GM21360 (cell line): ENCODE results near the gene MUC15.
A peak's percentile ranks its signal among the peaks of the same experiment; 100 is the strongest.
"Not testable (repeated sequence)": the region's sequence is repeated elsewhere in the genome, so short reads cannot be mapped to it uniquely, and the experiment has no call there.

Experiments used
- ATAC-seq: cut with Tn5 transposase; IDR thresholded peaks from one replicate; pipeline ENCODE4 v1.9.1; 2021; ENCODE audit warnings: mild to moderate bottlenecking, moderate library complexity; ENCODE audit not compliant: unreplicated experiment

MUC15 gene, protein sequence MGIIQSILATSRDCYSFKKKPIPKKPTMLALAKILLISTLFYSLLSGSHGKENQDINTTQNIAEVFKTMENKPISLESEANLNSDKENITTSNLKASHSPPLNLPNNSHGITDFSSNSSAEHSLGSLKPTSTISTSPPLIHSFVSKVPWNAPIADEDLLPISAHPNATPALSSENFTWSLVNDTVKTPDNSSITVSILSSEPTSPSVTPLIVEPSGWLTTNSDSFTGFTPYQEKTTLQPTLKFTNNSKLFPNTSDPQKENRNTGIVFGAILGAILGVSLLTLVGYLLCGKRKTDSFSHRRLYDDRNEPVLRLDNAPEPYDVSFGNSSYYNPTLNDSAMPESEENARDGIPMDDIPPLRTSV

DNA sequence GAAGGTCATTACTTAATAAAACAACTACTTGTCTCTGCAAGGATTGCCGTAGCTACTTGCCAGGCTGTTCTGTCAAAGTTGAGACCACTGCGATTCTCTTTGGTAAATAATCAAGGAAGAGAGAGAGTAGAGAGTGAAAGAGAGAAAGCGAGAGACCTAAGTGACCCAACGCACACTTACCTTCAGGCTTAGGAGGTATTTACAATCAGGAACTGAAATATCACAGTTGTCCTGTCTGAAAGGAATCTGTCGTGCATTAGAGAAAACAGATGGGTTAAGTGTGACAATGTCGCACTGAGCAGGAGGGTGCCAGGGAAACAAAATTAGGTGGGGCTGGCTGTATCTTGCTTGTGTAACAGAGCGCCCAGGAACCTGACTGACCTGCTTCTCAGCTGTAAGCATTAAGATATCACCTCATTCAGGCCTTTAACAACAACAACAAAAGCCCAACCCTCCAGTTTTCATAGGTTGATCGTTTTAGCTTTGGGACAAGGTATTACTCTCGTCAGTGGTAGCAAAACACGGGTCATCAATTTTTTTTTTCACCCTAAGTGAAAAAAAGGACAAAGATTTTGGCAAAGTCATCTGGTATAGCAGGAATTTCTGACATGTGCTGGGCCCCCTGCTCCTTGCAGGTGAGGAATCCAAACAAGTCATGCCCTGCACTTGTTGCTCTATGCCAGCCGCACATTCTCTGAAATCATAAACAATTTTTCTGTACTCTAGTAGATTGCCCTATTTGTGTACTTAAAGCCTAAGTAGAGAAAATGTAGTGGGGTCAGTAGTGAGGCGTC, at the start of gene MUC15:
Gene MUC15, minus strand, starts transcription at position 403 of the 794 bp plus-strand sequence. CDS start 5,169 bp downstream, outside the sequence.
- no peak for ATAC-seq

DNA sequence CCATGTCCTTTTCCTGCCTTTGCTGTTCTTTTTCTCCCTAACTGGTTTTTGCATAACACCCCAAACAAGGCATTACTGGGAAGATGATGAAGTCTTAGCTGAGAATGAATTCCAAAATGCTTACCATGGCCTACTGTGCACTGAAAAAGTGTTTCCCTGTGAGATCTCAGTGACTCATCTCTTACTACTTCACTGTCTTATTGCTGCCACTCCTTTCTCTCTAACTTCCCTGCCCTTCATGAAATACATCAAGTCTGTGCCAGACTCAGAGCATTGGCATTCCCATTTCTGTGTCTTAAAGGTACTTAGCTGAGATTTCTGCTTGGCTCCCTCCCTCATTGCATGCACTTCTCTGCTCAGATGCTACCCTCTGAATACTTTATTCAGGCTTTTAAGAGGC, 49.1 kb upstream of the MUC15 start:
- ATAC-seq, result no peak

DNA sequence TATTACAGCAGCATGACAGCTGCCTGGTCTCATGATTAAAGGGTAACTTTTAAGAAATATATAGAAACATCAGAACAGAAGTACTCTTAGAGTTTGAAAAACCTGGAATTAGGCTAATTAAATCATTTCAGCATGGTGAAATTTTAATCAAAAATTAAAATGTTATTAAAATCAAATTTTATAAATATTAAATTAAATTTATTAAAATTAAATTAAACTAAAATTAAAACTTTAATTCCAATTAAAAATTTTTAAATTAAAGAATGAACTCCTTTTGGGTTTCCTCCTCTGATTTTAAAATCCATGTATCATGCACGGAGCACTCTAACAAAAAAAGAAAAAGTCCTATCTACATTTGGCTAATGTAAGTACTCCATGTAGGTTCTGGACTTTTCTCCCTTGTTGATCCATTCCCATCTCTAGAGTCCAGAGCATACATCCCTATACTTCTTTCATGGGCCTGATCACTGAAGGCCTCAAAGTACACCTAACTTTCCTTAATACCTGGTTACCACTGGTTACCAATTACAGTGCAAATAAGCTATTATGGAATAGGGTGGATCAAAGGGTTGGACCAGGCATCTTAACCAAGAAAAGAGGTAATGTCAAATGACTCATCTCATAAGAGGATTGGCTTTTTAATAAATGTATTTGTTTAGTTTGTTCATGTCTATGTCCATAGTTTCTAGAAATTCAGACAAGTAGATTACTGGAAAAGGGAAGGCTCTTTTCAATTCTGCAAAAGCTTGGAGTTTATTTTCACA, 48.4 kb upstream of the MUC15 start:
- ATAC-seq, result no peak

DNA sequence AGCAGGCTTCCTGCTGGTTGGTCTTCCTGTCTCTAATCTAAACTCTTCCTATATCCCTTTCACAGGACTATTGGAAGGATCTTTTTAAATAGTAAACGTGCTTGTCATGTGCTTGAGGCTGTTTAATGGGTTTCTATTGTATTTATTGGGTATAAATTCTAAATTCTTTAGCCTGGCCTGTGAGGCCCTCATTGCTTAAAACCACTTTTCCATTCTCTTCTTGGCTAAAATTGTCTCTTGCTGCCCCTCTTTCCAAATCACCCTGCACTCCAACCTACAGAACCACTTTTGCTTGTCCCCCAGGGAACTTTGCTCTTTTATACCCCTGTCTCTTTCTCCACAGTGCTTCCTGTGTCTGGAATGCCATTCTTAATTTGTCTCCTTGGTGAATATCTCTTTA, 46.4 kb upstream of the MUC15 start:
- ATAC-seq, result no peak

DNA sequence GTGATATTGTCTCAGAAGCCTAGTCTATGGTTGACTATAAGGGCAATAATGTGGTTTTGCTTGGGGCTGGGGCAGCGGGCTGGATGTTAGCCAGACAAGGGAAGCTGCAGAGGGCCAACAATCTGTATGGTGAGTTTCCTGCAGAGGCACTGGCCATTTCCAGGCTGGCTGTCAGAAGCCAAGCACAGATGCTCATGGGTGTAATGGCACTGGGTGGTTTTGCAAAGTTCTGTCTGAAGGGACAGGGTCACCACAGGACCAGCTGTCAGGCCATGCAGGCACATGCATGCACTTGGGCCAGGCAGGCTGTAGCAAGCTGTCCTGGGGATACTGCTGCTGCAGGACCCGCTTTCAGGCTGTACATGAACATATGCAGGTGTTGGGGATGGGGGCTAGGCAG, 41.7 kb upstream of the MUC15 start:
- no peak for ATAC-seq

DNA sequence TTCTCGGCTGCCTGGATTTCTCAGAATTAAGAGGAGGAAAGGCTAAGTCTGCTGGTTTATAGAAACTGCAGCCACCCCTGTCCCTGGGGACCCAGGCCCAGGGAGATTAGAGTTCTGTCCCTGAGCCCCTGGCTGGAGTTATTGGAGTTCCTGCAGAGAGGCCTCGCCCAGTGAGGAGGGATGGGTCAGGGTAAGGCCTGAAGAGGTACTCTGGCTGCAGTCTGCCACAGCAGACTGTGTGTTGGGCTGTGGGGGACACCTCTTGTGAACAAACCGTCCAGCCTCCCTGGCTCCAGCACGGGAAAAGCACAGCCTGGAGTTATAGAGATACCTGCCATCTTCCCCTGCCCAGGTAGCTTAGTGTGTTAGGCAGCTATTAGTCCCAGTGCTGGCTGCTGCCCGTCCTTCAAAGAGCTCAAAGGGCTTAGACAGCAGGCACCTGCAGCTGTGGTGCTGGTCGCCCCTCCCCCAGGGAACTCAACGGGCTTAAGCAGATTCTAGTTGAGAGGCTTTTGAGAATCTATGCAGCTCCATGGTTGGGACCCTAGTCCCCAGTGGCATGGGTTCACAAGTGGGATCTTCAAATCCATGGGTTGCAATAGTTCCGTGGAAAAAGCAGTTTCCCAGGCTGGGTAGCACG, 36.6 kb upstream of the MUC15 start:
- ATAC-seq, result peak; percentile 32

DNA sequence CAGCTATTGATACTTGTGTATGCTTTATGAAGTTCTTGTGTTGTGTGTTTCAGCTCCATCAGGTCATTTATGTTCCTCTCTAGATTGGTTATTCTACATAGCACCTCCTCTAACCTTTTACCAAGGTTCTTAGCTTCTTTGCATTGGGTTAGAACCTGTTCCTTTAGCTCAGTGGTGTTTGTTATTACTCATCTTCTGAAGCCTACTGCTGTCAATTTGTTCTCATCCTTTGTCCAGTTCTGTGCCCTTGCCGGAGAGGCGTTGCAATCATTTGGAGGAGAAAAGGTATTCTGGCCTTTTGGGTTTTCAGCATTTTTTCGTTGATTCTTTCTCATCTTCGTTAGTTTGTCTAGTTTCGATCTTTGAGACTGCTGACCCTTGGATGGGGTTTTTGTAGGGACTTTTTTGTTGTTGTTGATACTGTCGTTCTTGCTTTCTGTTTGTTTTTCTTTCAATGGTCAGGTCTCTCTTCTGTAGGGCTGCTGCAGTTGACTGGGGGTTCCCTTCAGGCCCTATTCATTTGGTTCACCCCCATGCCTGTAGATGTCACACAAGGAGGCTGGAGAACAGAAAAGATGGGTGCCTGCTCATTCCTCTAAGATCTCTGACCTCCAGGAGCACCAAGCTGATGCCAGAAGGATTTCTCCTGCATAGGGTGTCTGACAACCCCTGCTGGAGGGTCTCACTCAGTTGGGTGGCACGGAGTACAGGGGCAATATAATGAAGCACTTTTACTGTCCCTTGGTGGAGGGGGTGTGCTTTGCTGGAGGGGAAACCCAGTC, 35.9 kb upstream of the MUC15 start:
- peak; percentile 67 for ATAC-seq

DNA sequence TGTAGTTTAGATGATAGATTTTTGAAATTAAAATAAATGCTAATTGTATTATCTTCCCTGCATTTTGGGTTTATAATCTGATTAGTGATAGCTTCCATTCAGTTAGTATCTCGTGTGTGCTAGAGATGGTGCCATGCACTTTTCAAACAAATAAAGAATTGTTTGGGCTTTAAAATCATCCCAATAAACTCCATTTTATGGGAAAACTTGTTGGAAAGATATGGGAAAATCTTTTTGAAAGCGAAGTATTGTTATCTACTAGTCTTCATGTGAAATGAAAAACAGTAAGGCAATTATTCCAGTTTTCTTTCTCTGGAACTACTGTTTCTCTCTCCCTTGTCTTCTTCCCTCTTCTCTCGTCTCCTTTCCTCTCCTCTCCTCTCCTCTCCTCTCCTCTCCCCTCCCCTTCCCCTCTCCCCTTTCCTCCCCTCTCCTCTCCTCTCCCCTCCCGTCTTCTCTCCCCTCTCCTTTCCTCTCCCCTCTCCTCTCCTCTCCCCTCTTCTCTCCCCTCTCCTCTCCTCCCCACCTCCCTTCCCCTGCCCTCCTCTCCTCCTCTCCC, 27.9 kb upstream of the MUC15 start:
- no peak for ATAC-seq

DNA sequence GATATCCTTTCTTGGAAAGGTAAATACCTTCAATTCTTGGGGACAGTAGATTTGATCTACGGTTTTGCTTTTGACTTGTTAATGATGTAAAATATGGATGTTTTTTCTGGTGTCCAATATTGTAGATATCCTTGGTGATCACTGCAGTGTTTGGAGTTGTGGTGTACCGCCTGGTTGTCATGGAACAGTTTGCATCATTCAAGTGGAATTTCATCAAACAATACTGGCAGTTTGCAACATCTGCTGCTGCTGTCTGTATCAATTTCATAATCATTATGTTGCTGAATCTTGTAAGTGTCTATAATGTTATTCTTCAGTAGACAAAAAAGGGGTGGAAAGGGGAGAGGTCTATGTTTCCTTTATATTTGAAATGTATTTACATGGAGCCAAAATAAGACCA, 27.4 kb upstream of the MUC15 start:
- no peak for ATAC-seq

DNA sequence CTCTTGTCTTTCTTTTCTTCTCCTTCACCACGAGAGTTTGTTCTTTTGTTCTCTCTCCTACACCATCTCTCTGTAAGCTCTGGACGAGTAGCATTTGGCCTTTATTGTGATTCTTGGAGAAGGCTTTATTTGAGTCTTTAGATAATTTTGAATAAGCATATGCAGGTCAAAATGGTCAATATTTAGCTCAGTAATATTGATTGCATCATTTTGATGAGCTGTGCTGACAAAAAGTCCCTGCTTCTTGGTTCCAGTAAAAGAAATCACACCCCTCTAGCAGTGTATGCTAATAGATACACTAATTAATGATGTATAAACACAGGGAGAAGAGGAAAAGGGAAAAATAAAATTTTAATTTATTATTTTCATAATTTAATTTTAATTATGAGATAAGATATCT, 25.8 kb upstream of the MUC15 start:
- no peak for ATAC-seq

DNA sequence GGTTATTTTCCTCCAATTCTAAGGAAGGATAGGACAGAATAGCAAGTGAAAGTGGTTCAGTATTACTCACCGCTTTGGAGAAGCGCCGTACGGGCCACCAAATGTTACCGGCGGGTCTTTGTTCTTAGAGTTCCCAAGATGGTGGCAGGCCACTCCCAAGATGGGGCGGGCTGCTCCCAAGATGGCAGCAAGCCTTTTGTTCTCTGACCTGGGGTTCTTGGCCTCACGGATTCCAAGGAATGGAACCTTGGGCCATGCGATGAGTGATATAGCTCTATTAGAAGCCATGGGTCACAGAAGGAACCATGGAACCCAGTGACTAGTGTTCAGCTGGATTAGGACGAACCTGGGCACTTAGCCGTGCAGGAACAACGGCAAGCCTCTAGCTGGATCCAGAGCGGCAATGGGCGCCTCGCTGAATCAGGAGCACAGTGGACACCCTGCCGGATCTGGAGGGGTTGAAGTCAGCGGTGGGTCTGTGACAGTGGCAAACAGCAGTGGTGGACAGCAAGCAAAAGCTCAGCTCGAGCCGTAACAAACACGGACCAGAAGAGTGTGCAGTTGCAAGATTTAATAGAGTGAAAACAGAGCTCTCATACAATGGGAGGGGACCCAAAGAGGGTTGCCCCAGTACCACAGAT, 25.1 kb upstream of the MUC15 start:
- ATAC-seq, result not testable (repeated sequence)

DNA sequence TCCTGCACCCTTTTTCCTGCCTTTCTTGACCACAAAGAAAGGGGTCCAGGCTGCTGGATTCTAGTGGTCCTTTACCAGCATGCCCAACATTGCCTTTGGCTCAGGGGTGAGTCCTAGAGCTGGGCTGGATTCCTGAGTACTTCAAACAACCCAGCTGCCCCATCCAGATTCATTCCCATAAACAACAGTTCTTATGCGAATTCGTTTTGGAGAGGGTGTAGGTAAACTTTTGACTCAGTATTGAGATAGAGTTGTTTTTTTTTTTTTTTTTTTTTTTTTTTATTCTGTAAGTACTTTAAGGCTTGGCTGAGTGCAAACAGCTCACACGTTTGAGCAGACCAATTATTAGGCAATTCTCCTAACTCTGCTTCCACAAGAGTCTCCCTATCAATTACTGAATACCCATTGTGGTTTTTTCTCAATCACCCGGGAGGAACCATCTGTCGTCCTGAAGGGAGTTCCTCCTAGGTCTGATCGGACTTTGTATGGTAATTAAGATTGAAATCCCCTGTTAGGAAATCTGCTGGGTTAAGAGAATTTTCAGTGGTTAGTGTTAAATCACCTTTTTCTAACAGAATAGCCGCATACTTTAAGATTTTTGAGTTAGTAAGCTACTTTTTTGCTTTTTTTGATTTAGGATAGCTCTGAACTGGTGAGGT, 23.3 kb upstream of the MUC15 start:
- ATAC-seq, result not testable (repeated sequence)

DNA sequence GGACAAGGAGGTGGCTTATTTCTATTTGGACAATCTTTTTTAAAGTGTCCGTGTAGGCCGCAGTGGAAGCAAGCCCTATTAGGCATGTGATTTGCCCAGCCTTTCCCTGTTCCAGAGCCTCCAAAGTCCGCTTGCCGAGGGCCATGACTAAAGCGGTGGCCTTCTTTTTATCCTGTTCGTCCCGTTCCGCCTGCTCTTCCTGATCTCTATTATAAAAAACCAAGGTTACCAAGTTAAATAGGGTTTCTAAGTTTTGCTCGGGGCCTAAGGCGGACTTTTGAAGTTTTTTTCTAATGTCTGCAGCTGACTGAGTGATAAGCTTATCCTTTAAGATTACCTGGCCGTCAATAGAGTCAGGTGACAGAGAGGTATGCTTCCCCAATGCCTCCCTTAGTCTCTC, 21.6 kb upstream of the MUC15 start:
- no peak for ATAC-seq

DNA sequence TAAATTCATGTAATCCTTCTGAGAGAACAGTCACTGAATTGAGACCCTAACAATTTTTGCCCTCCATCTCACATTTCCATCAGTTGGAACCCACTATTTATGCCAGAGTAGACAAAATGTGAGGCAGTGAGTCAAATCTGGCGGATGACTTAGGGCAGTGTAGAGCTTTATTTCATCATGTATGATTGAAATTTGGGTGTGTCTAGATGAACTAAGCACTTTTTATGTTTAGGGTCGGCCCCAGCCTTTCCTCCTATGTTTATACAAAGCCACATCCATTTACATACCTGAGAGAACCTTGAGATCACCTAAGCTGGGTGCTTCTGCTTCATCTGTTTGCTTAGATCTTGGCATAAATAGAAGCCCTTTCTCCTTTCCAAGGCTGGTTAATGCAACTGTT, 15.0 kb upstream of the MUC15 start:
- no peak for ATAC-seq

DNA sequence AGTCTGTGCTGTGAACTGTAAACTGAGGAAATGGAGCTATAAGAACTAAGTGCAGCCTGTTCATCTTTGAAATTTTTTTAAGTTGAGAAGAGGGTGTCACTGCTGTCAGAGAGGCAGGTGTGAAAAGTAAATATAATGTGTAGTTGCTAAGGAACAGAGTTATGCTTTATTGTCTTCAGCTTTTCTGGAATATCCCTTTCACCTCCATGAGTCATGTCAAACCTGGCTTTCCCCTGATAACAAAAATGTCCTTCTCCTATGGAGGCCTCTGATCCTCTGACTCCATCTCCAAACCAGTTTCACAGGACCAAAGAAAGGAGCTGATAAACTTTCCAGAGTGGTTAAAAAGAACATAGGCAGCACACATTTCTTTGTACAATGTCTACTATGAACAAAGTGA, 12.8 kb upstream of the MUC15 start:
- no peak for ATAC-seq

DNA sequence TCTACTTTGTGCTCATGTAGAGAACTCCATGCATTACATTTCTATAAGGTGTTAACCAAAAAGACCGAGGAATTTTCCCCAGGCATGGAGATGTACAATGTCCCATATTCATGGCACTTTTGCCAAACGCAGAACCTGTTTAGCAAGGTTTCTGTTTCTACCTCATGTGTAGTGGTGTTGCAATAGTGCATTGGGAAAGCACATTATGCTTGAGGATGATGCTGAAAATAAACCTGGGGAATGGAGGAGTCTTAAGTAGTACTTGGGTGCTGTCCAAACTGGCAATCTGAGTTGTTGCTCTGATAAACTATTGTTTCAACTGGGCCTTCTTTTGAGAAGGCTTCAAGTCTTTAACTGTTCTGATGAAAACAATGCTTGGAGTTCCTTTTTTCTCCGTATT, 11.5 kb upstream of the MUC15 start:
- no peak for ATAC-seq

DNA sequence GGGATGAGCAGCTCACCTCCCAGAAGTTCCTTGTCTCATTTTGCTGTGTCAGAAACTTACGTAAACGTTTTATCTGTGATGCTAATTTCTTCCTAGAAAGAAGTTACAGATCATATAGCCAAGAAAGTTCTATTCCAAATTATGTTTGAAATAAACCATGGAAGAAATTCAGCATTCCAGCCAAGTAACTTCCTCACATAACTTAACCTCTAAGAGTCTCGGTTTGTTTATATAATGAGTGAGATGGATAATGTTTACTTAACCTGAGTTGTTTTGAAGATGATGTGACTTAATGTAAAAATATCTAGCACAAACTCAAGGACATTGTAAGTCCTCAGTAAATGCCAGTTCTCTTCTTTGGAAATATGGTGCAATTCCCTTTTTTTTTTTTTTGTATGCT, 8.9 kb upstream of the MUC15 start:
- ATAC-seq, result no peak

DNA sequence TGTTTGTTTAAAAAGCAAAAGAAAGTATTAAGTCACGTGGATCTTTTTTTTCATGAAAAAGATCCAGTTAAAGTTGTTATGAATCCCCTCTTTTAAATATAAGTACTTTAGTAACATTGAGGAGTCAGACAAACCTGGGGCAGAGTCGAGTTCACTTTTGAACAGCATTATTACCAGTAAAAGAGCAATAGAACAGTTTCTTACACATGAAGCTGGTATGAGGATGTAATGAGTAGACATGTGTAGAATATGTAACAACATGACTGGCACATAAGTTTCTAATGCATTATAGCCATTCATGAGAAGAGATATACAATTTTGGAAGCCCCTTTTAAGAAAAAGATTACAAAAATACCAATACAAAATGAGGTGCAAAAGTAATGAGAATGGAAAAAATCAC, 7.6 kb upstream of the MUC15 start:
- ATAC-seq, result no peak
